Measurements from ENCODE around the gene IGSF9B.

The IGSF9B gene

GRCh38 chr11:133936136-133936535 lies 20.6 kb downstream of the IGSF9B start:
- DNase-seq = no peak

- no peak for DNase-seq
These were observed 21.2 kb downstream of the IGSF9B start for GRCh38 chr11:133935551-133935910.

GRCh38 chr11:133934599-133935550 lies 21.9 kb downstream of the IGSF9B start:
- DNase-seq = no peak

- no peak for DNase-seq
These were observed 22.7 kb downstream of the IGSF9B start for GRCh38 chr11:133934096-133934495.

- no peak for DNase-seq
These were observed 25.2 kb downstream of the IGSF9B start for GRCh38 chr11:133931449-133932060.

GRCh38 chr11:133930767-133931448 lies 25.9 kb downstream of the IGSF9B start:
- DNase-seq = no peak

- DNase-seq = no peak
These were observed 26.6 kb downstream of the IGSF9B start for GRCh38 chr11:133930053-133930766.

- no peak for DNase-seq
These were observed 27.2 kb downstream of the IGSF9B start for GRCh38 chr11:133929401-133930052.

- peak; percentile 2 for DNase-seq
These were observed 28.1 kb downstream of the IGSF9B start for GRCh38 chr11:133928628-133929059.

- peak; percentile 56 for DNase-seq
These were observed 28.8 kb downstream of the IGSF9B start for GRCh38 chr11:133927690-133928627.

- DNase-seq = no peak
These were observed 30.1 kb downstream of the IGSF9B start for GRCh38 chr11:133926466-133927246.

- DNase-seq = no peak
These were observed 31.0 kb downstream of the IGSF9B start for GRCh38 chr11:133925756-133926155.

GRCh38 chr11:133924661-133925060 lies 32.1 kb downstream of the IGSF9B start:
- DNase-seq = no peak

GRCh38 chr11:133922078-133922870 lies 34.5 kb downstream of the IGSF9B start:
- DNase-seq = no peak

GRCh38 chr11:133921513-133921912 lies 35.3 kb downstream of the IGSF9B start:
- no peak for DNase-seq

GRCh38 chr11:133921026-133921425 lies 35.7 kb downstream of the IGSF9B start:
- no peak for DNase-seq

GRCh38 chr11:133920109-133920990 lies 36.4 kb downstream of the IGSF9B start:
- no peak for DNase-seq

GRCh38 chr11:133919330-133920108 lies 37.2 kb downstream of the IGSF9B start:
- no peak for DNase-seq
